Inflammatory macrophage (primary cell): ENCODE results near the gene ZNF594.
"Not testable (repeated sequence)": the region's sequence is repeated elsewhere in the genome, so short reads cannot be mapped to it uniquely, and the experiment has no call there.

Source experiments
- DNase-seq, 2 donors: peaks; one replicate each; pipeline ENCODE4 v3.0.0-alpha.2; 2020 to 2022

The ZNF594 gene

GRCh38 chr17:5135726-5136579 is 55.7 kb downstream of the ZNF594 start:
- DNase-seq = no peak

- DNase-seq = not testable (repeated sequence)
These were observed 56.4 kb downstream of the ZNF594 start for GRCh38 chr17:5135131-5135712.

GRCh38 chr17:5134571-5134970 is 57.1 kb downstream of the ZNF594 start:
- DNase-seq = not testable (repeated sequence)

- DNase-seq = not testable (repeated sequence)
These were observed 57.7 kb downstream of the ZNF594 start for GRCh38 chr17:5133961-5134360.

GRCh38 chr17:5133311-5133710 is 58.4 kb downstream of the ZNF594 start:
- no peak for DNase-seq

GRCh38 chr17:5132503-5133225 is 59.0 kb downstream of the ZNF594 start:
- not testable (repeated sequence) for DNase-seq

- DNase-seq = not testable (repeated sequence)
These were observed 59.7 kb downstream of the ZNF594 start for GRCh38 chr17:5131799-5132502.

GRCh38 chr17:5131146-5131715 is 60.4 kb downstream of the ZNF594 start:
- DNase-seq = no peak

- not testable (repeated sequence) for DNase-seq
These were observed 61.0 kb downstream of the ZNF594 start for GRCh38 chr17:5130687-5131086.

- DNase-seq = not testable (repeated sequence)
These were observed 61.4 kb downstream of the ZNF594 start for GRCh38 chr17:5130261-5130660.

- not testable (repeated sequence) for DNase-seq
These were observed 61.9 kb downstream of the ZNF594 start for GRCh38 chr17:5129770-5130169.
